GM12878 (cell line): ENCODE measurements around the gene PTAFR. TPM values are rescaled to one million over a fixed set of nuclear protein-coding genes. Genes with fewer than 3 reads are reported as not detected.

Experiments used
- CHD4 ChIP-seq: fragments of 200-600 bp; sonication (generic); IDR thresholded peaks from 2 replicates; pipeline ENCODE4 v1.6.1; 2016; ENCODE audit warnings: mild to moderate bottlenecking
- GATAD2B ChIP-seq: fragments of 450-650 bp; conservative IDR thresholded peaks from 2 replicates; pipeline ENCODE4 v1.6.1; 2017; ENCODE audit warnings: low read depth, mild to moderate bottlenecking, moderate library complexity
- MLLT1 ChIP-seq: fragments of 450-650 bp; IDR thresholded peaks from 2 replicates; pipeline ENCODE4 v1.6.1; 2016; ENCODE audit warnings: mild to moderate bottlenecking
- NFXL1 ChIP-seq: fragments of 450-650 bp; IDR thresholded peaks from 2 replicates; pipeline ENCODE4 v1.6.1; 2017; ENCODE audit warnings: antibody characterized with exemption, mild to moderate bottlenecking, borderline replicate concordance
- RCOR1 ChIP-seq: conservative IDR thresholded peaks from 2 replicates; pipeline ENCODE4 v1.6.1; 2012; ENCODE audit warnings: low read depth, low read length, improper control_type of control experiment
- ZBTB40 ChIP-seq: fragments of 450-650 bp; IDR thresholded peaks from 2 replicates; pipeline ENCODE4 v1.6.1; 2016; ENCODE audit warnings: mild to moderate bottlenecking, moderate library complexity, borderline replicate concordance
- ZNF592 ChIP-seq: fragments of 450-650 bp; IDR thresholded peaks from 2 replicates; pipeline ENCODE4 v1.6.1; 2017; ENCODE audit warnings: mild to moderate bottlenecking, moderate library complexity
- polyA plus RNA-seq, 11 experiments: library from polyadenylated mRNA; depleted of rRNA in 4 of 11; unstranded in 6 of 11; stranded (reverse) in 5 of 11; fragments of >200 nt; fragmentation: Nextera tagmentation in 4 of 11; fragmentation: Illumina TruSeq in 1 of 11; extraction: Ambion mirVana in 4 of 11; extraction: Trizol in 1 of 11; gene quantifications; 1 replicate in 1 of 11; 2 replicates in 10 of 11; pipeline versions ENCODE4 v1.2.1 to v1.2.3, GENCODE V29; 2011 to 2016; ENCODE audit warnings: inconsistent platforms in 2 of 11, missing spikeins in 2 of 11, low read depth in 1 of 11
- total RNA-seq, 4 experiments: library from RNA; depleted of rRNA in 3 of 4; stranded (reverse); fragments of >200 nt in 3 of 4; fragmentation: Illumina TruSeq in 1 of 4; extraction: Trizol in 1 of 4; gene quantifications; 2 replicates each; pipeline versions ENCODE4 v1.2.1 to v1.2.3, GENCODE V29; 2013 to 2021

Gene PTAFR
- total and polyA plus RNA-seq, 10 of the 15 experiments (the other 5 are each of a cell fraction or from before 2014, with no cell fraction given), result 17.5 to 251 (median 27.7) TPM

- TF ChIP-seq RCOR1, result 0 out of 2 replicates have a peak, but pooled peaks have one; percentile 14
- TF ChIP-seq MLLT1, result peak; percentile 6; the same call in 1 of the 2 replicates
- peak; percentile 14; the same call in 1 of the 2 replicates for TF ChIP-seq ZBTB40
- peak; percentile 17; the same call in 1 of the 2 replicates for TF ChIP-seq GATAD2B
- TF ChIP-seq ZNF592, result 0 out of 2 replicates have a peak, but pooled peaks have one; percentile 7
- TF ChIP-seq NFXL1, result no peak
- TF ChIP-seq CHD4, result 0 out of 2 replicates have a peak, but pooled peaks have one; percentile 79
Measured at GRCh38 chr1:28200234-28200873, 23.9 kb upstream of the PTAFR start (continued).
